ENCODE measurements around the gene TMEM101. TPM values are rescaled to one million over a fixed set of nuclear protein-coding genes. Genes with fewer than 3 reads are reported as not detected.

Gene TMEM101
- total and polyA plus RNA-seq, 2 of the 8 experiments (the other 6 are each of a cell fraction or from before 2014, with no cell fraction given), result 16.1 to 44.7 TPM

DNA sequence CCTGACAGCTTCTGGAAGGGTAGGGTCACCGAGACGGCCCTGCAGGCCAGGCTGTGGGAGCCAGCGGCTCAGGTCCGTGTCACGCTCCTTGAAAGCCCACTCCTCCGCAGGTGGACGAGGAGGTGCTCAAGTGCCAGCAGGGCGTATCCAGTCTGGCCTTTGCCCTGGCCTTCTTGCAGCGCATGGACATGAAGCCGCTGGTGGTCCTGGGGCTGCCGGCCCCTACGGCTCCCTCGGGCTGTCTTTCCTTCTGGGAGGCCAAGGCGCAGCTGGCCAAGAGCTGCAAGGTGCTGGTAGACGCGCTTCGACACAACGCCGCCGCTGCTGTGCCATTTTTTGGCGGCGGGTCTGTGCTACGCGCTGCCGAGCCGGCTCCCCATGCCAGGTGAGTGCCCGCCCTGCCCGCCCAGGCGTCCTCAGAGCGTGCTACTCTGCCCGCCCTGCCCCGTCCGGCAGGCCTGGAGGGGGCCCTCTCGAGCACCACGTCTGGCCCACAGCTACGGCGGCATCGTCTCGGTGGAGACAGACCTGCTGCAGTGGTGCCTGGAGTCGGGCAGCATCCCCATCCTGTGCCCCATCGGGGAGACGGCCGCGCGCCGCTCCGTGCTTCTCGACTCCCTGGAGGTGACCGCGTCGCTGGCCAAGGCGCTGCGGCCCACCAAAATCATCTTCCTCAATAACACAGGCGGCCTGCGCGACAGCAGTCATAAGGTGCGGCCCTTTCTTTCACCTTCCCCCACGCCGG lies 9.1 kb downstream of the TMEM101 start (continued):
- peak; percentile 40; the same call in 1 of the 2 replicates for TF ChIP-seq RBBP5 (IDR thresholded peaks at IDR 0.05; ENCODE audit: borderline replicate concordance, low read depth, low read length)

Measured in H1 (cell line).